Measurements from ENCODE around the gene PSMD5. TPM values are rescaled to one million over a fixed set of nuclear protein-coding genes. Genes with fewer than 3 reads are reported as not detected.

PSMD5 gene
- total and polyA plus RNA-seq, 7 donors: 13.2 to 42.6 (median 28.6) TPM

- DNase-seq: no peak
- Histone ChIP-seq H3K27me3 (no peaks in the 10 kb centered on the region), H3K9me3 (no peaks in the 10 kb centered on the region), H3K4me1 (peaks cover 0 to 7% (median 2%) of the 10 kb centered on the region in 4 donors), H3K27ac (no peak overlapping the region), H3K36me3 (peaks cover 14 to 68% (median 37%) of the 10 kb centered on the region in 4 donors), H3K4me3 (no peak overlapping the region)
- TF ChIP-seq CTCF (IDR thresholded peaks at IDR 0.05) (no peak), POLR2AphosphoS5 (IDR thresholded peaks at IDR 0.05) (no peak), EP300 (IDR thresholded peaks at IDR 0.05) (no peak), POLR2A (IDR thresholded peaks at IDR 0.05) (no peak)
- 94 to 97% methylated on average over 7 of the region's 7 CpGs for WGBS, 2 donors
- intact Hi-C loops (cut with DNase I): no loop called here
These were observed 9.4 kb downstream of the PSMD5 start for GRCh38 chr9:120833325-120833724.

DNA sequence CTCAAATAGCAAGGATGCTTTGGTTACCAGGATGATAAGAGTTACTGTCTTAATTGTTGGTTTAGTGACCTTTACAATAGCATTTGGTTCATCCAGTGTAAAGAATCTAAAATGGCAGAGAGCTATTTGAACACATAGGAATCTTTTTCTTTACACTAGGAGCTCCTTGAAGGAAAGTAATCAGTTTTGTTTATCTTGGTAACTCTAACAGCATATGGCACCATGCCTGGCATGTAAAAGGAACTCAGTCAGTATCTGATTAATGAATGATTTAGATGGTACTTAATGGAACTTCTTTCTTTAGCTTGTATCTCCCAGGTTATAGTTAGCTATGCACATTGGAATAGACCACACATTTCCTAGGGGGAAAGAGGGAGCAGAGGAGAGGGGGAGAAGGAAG is 9.9 kb downstream of the PSMD5 start:
- Histone ChIP-seq H3K27ac (no peak overlapping the region), H3K9me3 (no peaks in the 10 kb centered on the region), H3K4me3 (no peak overlapping the region), H3K27me3 (no peaks in the 10 kb centered on the region), H3K36me3 (peaks cover 14 to 74% (median 37%) of the 10 kb centered on the region in 4 donors), H3K4me1 (peaks cover 0 to 2% (median 0%) of the 10 kb centered on the region in 4 donors)
- intact Hi-C loops (cut with DNase I): no loop called here
- TF ChIP-seq POLR2A (IDR thresholded peaks at IDR 0.05): no peak
- no peak for TF ChIP-seq POLR2AphosphoS5 (IDR thresholded peaks at IDR 0.05)
- no peak for TF ChIP-seq EP300 (IDR thresholded peaks at IDR 0.05)
- TF ChIP-seq CTCF (IDR thresholded peaks at IDR 0.05): no peak
- DNase-seq: no peak

DNA sequence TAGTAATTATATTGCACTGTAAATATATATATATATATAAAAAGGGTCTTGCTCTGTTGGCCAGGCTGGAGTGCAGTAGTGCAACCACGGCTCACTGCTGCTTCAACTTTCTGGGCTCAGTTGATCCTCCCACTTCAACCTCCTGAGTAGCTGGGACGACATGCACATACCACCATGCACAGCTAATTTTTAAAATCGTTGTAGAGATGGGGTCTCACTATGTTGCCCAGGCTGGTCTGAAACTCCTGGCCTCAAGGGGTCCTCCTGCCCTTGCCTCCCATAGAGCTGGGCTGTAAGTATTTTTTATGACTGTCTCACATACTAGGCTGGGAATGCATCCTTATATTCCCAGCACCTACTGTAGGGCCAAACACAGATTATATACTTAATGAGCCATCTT is 11.9 kb downstream of the PSMD5 start:
- intact Hi-C loops (cut with DNase I): no loop called here
- WGBS, 2 donors: 98% methylated on average over 3 of the region's 3 CpGs
- H3K4me3 ChIP-seq: no peak overlapping the region
- H3K36me3 ChIP-seq: peaks cover 17 to 92% (median 41%) of the 10 kb centered on the region in 4 donors
- TF ChIP-seq POLR2AphosphoS5 (IDR thresholded peaks at IDR 0.05): no peak
- TF ChIP-seq EP300 (IDR thresholded peaks at IDR 0.05): no peak
- TF ChIP-seq POLR2A (IDR thresholded peaks at IDR 0.05): no peak
- TF ChIP-seq CTCF (IDR thresholded peaks at IDR 0.05): no peak
- no peaks in the 10 kb centered on the region for H3K4me1 ChIP-seq
- no peak for DNase-seq
- H3K9me3 ChIP-seq: peaks cover 0 to under 1% (median 0%) of the 10 kb centered on the region in 4 donors
- no peaks in the 10 kb centered on the region for H3K27me3 ChIP-seq
- no peak overlapping the region for H3K27ac ChIP-seq

- Histone ChIP-seq H3K27ac (no peak overlapping the region), H3K4me1 (no peaks in the 10 kb centered on the region), H3K4me3 (no peak overlapping the region), H3K36me3 (peaks cover 17 to 92% (median 45%) of the 10 kb centered on the region in 4 donors), H3K9me3 (peaks cover 0 to 3% (median 0%) of the 10 kb centered on the region in 4 donors), H3K27me3 (no peaks in the 10 kb centered on the region)
- no peak for DNase-seq
- TF ChIP-seq EP300 (IDR thresholded peaks at IDR 0.05) (no peak), CTCF (IDR thresholded peaks at IDR 0.05) (no peak), POLR2AphosphoS5 (IDR thresholded peaks at IDR 0.05) (no peak), POLR2A (IDR thresholded peaks at IDR 0.05) (no peak)
- intact Hi-C loops (cut with DNase I): no loop called here
- 93% methylated on average over 3 of the region's 3 CpGs for WGBS, 2 donors
These were observed 12.6 kb downstream of the PSMD5 start for GRCh38 chr9:120830151-120830550.

DNA sequence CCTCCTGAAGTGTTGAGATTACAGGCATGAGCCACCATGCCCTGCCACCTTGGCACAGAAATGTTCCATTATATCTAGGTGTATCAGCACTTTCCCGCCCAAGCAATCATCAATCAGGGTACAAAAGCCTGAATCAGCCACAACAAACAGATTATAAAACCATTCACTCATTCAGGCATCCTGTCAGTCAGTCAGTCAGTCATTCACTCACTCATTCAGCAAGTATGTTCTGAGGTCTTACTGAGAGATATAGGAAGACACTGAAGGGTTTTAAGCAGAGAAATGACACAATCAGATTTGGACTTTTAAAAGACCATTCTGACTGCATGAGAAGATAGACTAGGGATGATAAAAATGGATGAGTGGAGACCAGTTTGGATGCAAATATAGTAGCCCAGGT is 13.1 kb downstream of the PSMD5 start:
- H3K9me3 ChIP-seq: peaks cover 0 to 3% (median 0%) of the 10 kb centered on the region in 4 donors
- H3K27ac ChIP-seq: no peak overlapping the region
- intact Hi-C loops (cut with DNase I): no loop called here
- H3K27me3 ChIP-seq: no peaks in the 10 kb centered on the region
- no peak overlapping the region for H3K4me3 ChIP-seq
- no peaks in the 10 kb centered on the region for H3K4me1 ChIP-seq
- WGBS, 2 donors: 75 to 89% methylated on average over 1 of the region's 1 CpG
- no peak for DNase-seq
- no peak for TF ChIP-seq EP300 (IDR thresholded peaks at IDR 0.05)
- TF ChIP-seq CTCF (IDR thresholded peaks at IDR 0.05): no peak
- no peak for TF ChIP-seq POLR2AphosphoS5 (IDR thresholded peaks at IDR 0.05)
- no peak for TF ChIP-seq POLR2A (IDR thresholded peaks at IDR 0.05)
- peaks cover 14 to 92% (median 46%) of the 10 kb centered on the region in 4 donors for H3K36me3 ChIP-seq
